ENCODE measurements around the gene LGALSL.
A peak's percentile ranks its signal among the peaks of the same experiment; 100 is the strongest.

LGALSL gene

GRCh38 chr2:64453770-64454385 lies at the start of gene LGALSL:
Gene LGALSL, plus strand, starts transcription at chr2:64454162. Its CDS starts 384 bp downstream, at chr2:64454546.
- no peak for TF ChIP-seq ARNTL (CRISPR knock-in tag; IDR thresholded peaks at IDR 0.05; ENCODE audit: borderline replicate concordance, low read depth)
- peak; percentile 87 for ATAC-seq

DNA sequence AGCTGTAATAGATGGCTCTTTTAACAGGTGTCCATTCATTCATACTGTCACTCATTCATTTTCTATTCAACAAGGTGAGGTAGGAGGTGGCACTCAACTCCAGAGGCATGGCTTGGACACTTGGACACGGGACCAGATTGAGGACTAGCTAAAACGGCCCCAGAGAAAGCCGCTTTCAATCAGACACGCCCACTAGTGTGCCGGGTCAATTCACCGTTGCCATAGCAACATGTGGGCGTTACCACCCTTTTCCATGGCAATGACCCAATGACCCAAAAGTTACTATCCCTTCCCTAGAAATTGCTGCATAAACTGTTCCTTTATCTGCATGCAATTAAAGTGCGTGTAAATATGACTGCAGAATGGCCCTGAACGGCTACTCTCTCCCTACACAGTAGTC lies 49.2 kb upstream of the LGALSL start:
- ATAC-seq, result no peak
- TF ChIP-seq TOX (CRISPR knock-in tag; IDR thresholded peaks at IDR 0.05; ENCODE audit: borderline replicate concordance) (no peak), ZNF8 (CRISPR knock-in tag; IDR thresholded peaks at IDR 0.05) (no peak), ARNTL (CRISPR knock-in tag; IDR thresholded peaks at IDR 0.05; ENCODE audit: borderline replicate concordance, low read depth) (no peak), ZFP3 (CRISPR knock-in tag; IDR thresholded peaks at IDR 0.05) (no peak)

GRCh38 chr2:64405581-64406406 lies 48.2 kb upstream of the LGALSL start:
- TF ChIP-seq, protein P1, sequence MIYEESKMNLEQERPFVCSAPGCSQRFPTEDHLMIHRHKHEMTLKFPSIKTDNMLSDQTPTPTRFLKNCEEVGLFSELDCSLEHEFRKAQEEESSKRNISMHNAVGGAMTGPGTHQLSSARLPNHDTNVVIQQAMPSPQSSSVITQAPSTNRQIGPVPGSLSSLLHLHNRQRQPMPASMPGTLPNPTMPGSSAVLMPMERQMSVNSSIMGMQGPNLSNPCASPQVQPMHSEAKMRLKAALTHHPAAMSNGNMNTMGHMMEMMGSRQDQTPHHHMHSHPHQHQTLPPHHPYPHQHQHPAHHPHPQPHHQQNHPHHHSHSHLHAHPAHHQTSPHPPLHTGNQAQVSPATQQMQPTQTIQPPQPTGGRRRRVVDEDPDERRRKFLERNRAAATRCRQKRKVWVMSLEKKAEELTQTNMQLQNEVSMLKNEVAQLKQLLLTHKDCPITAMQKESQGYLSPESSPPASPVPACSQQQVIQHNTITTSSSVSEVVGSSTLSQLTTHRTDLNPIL (CRISPR knock-in tag; IDR thresholded peaks at IDR 0.05; ENCODE audit: low read depth), result no peak
- TF ChIP-seq, protein P2, sequence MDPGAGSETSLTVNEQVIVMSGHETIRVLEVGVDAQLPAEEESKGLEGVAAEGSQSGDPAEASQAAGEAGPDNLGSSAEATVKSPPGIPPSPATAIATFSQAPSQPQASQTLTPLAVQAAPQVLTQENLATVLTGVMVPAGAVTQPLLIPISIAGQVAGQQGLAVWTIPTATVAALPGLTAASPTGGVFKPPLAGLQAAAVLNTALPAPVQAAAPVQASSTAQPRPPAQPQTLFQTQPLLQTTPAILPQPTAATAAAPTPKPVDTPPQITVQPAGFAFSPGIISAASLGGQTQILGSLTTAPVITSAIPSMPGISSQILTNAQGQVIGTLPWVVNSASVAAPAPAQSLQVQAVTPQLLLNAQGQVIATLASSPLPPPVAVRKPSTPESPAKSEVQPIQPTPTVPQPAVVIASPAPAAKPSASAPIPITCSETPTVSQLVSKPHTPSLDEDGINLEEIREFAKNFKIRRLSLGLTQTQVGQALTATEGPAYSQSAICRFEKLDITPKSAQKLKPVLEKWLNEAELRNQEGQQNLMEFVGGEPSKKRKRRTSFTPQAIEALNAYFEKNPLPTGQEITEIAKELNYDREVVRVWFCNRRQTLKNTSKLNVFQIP (CRISPR knock-in tag; IDR thresholded peaks at IDR 0.05; ENCODE audit: borderline replicate concordance, low read depth), result no peak
- no peak for TF ChIP-seq ZC3H10 (CRISPR knock-in tag; IDR thresholded peaks at IDR 0.05)
- no peak for TF ChIP-seq SNAI2 (CRISPR knock-in tag; IDR thresholded peaks at IDR 0.05)
- TF ChIP-seq ZNF8 (CRISPR knock-in tag; IDR thresholded peaks at IDR 0.05), result no peak
- no peak for TF ChIP-seq ESRRG (CRISPR knock-in tag; IDR thresholded peaks at IDR 0.05)
- TF ChIP-seq ZFP30 (CRISPR knock-in tag; IDR thresholded peaks at IDR 0.05), result no peak
- TF ChIP-seq ARNTL (CRISPR knock-in tag; IDR thresholded peaks at IDR 0.05; ENCODE audit: borderline replicate concordance, low read depth), result no peak
- TF ChIP-seq ISL1 (CRISPR knock-in tag; IDR thresholded peaks at IDR 0.05), result no peak
- TF ChIP-seq OSR1 (CRISPR knock-in tag; IDR thresholded peaks at IDR 0.05), result no peak
- no peak for TF ChIP-seq TCF4 (CRISPR knock-in tag; IDR thresholded peaks at IDR 0.05; ENCODE audit: borderline replicate concordance)
- TF ChIP-seq, protein P3, sequence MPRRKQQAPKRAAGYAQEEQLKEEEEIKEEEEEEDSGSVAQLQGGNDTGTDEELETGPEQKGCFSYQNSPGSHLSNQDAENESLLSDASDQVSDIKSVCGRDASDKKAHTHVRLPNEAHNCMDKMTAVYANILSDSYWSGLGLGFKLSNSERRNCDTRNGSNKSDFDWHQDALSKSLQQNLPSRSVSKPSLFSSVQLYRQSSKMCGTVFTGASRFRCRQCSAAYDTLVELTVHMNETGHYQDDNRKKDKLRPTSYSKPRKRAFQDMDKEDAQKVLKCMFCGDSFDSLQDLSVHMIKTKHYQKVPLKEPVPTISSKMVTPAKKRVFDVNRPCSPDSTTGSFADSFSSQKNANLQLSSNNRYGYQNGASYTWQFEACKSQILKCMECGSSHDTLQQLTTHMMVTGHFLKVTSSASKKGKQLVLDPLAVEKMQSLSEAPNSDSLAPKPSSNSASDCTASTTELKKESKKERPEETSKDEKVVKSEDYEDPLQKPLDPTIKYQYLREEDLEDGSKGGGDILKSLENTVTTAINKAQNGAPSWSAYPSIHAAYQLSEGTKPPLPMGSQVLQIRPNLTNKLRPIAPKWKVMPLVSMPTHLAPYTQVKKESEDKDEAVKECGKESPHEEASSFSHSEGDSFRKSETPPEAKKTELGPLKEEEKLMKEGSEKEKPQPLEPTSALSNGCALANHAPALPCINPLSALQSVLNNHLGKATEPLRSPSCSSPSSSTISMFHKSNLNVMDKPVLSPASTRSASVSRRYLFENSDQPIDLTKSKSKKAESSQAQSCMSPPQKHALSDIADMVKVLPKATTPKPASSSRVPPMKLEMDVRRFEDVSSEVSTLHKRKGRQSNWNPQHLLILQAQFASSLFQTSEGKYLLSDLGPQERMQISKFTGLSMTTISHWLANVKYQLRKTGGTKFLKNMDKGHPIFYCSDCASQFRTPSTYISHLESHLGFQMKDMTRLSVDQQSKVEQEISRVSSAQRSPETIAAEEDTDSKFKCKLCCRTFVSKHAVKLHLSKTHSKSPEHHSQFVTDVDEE (CRISPR knock-in tag; IDR thresholded peaks at IDR 0.05), result no peak
- no peak for ATAC-seq

- TF ChIP-seq CSDC2 (CRISPR knock-in tag; IDR thresholded peaks at IDR 0.05), result no peak
- TF ChIP-seq ESRRG (CRISPR knock-in tag; IDR thresholded peaks at IDR 0.05), result no peak
- TF ChIP-seq ZC3H10 (CRISPR knock-in tag; IDR thresholded peaks at IDR 0.05), result no peak
- no peak for TF ChIP-seq SNAI2 (CRISPR knock-in tag; IDR thresholded peaks at IDR 0.05)
- TF ChIP-seq, protein P1 (CRISPR knock-in tag; IDR thresholded peaks at IDR 0.05; ENCODE audit: low read depth), result no peak
- TF ChIP-seq, protein P2 (CRISPR knock-in tag; IDR thresholded peaks at IDR 0.05; ENCODE audit: borderline replicate concordance, low read depth), result no peak
- TF ChIP-seq ISL1 (CRISPR knock-in tag; IDR thresholded peaks at IDR 0.05), result no peak
- TF ChIP-seq GLIS3 (CRISPR knock-in tag; IDR thresholded peaks at IDR 0.05), result no peak
- no peak for TF ChIP-seq TCF4 (CRISPR knock-in tag; IDR thresholded peaks at IDR 0.05; ENCODE audit: borderline replicate concordance)
- no peak for TF ChIP-seq ZNF70 (CRISPR knock-in tag; IDR thresholded peaks at IDR 0.05)
- TF ChIP-seq, protein P3 (CRISPR knock-in tag; IDR thresholded peaks at IDR 0.05), result no peak
- TF ChIP-seq TOX (CRISPR knock-in tag; IDR thresholded peaks at IDR 0.05; ENCODE audit: borderline replicate concordance), result no peak
- TF ChIP-seq ZNF565 (CRISPR knock-in tag; conservative IDR thresholded peaks at IDR 0.05; ENCODE audit: low read depth), result no peak
- TF ChIP-seq ZFP30 (CRISPR knock-in tag; IDR thresholded peaks at IDR 0.05), result no peak
- no peak for TF ChIP-seq ARNTL (CRISPR knock-in tag; IDR thresholded peaks at IDR 0.05; ENCODE audit: borderline replicate concordance, low read depth)
- no peak for ATAC-seq
Observed at GRCh38 chr2:64406407-64406774, 47.6 kb upstream of the LGALSL start.
